ENCODE measurements around the gene EDAR.

EDAR gene

DNA sequence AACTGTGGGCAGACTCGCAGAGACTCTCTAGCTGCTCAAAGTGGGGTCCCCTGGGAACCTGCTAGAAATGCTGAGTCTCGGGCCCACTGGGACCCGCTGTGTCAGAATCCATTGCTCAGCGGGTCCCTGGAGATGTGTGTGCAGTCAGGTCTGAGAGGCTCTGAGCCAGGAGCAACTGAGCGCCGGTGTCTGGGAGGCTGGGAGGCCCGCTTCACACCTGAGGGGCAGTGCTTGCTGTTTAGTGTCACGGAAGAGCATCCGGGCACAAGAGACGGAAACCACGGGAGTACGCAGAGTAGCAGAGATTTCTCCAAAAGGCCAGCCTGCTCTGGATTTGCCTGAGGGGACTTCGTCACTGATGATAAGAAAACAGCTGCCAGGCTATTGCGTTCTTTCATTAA is 70.1 kb downstream of the EDAR start:
- no peak for DNase-seq (ENCODE audit: low spot score)
- ChIA-PET CTCF (no interaction called here), POLR2A (ENCODE audit: low non-redundant PET) (no interaction called here)
- TF ChIP-seq, protein P1, sequence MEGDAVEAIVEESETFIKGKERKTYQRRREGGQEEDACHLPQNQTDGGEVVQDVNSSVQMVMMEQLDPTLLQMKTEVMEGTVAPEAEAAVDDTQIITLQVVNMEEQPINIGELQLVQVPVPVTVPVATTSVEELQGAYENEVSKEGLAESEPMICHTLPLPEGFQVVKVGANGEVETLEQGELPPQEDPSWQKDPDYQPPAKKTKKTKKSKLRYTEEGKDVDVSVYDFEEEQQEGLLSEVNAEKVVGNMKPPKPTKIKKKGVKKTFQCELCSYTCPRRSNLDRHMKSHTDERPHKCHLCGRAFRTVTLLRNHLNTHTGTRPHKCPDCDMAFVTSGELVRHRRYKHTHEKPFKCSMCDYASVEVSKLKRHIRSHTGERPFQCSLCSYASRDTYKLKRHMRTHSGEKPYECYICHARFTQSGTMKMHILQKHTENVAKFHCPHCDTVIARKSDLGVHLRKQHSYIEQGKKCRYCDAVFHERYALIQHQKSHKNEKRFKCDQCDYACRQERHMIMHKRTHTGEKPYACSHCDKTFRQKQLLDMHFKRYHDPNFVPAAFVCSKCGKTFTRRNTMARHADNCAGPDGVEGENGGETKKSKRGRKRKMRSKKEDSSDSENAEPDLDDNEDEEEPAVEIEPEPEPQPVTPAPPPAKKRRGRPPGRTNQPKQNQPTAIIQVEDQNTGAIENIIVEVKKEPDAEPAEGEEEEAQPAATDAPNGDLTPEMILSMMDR (conservative IDR thresholded peaks at IDR 0.05; ENCODE audit: low read depth): no peak
- H3K27ac ChIP-seq: no peak overlapping the region

DNA sequence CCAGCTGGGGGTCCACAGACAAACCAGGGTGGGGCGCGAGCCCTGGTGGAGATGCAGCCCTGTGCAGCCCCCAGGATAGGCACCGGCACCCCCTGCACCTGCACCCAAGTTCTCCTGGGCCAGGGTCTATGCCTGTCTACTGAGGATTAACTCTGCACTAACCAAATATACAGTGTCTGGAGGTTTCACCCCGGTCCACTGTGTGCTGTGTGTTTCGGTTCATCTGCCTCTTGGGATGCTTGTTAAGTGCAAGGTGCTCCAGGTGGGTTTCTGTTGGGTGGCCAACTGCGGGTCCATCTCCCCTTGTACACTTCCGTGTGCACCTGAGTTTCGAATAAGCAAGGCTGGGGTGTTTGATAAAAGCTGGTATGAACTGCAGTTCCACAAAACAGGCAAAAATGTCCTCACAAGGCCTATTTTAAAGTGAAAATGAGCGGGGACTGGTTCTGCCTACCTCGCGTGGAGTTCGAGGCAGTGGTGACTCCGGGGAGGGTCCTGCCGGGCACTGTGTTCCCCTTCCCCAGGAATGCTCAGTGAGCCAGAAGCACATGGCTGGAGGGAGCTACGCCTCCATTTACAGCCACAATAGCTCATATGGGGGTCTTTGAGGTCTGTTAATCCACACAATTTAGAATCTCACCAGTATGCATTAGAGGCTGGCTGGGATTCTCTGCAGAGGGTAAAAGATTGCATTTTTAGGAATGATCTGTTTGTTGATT is 70.7 kb downstream of the EDAR start:
- TF ChIP-seq, protein P1 (conservative IDR thresholded peaks at IDR 0.05; ENCODE audit: low read depth): no peak
- POLR2A ChIA-PET (ENCODE audit: low non-redundant PET): no interaction called here
- H3K27ac ChIP-seq: no peak overlapping the region
- CTCF ChIA-PET: no interaction called here
- DNase-seq (ENCODE audit: low spot score): no peak

DNA sequence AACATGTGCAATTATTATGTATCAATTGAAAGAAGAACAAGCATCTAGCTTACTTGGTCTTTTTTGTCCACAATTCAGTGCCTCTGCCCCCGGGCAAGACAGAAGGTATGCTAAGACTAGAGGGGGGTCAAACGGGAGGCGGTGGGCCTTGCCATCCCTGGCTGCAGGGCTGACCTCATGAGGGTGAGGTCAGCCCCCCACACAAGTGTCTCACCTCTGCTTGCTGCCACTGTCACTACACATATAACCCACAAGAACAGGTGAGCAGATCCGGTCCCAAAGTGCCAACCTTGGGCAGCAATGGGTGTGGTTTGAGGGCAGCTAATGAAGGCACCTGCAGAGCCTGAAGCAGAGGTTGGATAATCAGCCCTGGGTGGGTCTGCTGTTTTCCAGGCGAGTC is 71.5 kb downstream of the EDAR start:
- H3K27ac ChIP-seq: no peak overlapping the region
- CTCF ChIA-PET: interaction anchor here (0.9 kb wide), 1 partner anchor 13 kb away, joined by 4 read pairs; no protein-coding TSS in a partner anchor
- TF ChIP-seq, protein P1 (conservative IDR thresholded peaks at IDR 0.05; ENCODE audit: low read depth): no peak
- DNase-seq (ENCODE audit: low spot score): no peak
- POLR2A ChIA-PET (ENCODE audit: low non-redundant PET): no interaction called here

DNA sequence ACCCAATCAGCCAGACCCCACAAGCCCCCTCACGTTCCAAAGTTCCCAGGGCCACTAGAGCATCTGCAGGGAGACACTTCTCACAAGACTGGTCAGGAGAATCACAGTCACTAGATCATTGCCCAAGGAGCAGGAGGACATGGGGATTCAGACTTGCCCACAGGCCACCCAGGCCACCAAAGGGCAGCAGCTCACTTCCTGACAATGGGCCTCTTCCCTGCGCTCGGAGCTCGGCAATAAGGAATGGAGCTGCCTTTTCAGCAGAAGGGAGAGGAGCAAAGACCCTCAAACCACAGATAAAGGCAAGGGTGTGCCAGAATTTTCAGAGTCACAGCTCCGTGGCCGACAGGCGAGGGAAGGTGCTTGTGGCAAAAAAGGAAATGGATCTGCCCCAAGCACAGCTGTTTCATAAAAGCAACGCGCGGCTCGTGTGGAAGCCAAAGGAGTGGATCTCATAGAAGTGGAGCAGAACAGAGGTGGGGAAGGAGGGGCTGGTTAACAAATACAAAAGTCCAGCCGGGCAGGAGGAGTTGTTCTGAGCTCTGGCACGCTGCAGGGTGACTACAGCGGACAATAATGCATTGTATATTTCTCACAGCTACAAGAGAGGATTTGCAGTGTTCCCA is 72.1 kb downstream of the EDAR start:
- no peak overlapping the region for H3K27ac ChIP-seq
- TF ChIP-seq, protein P1 (conservative IDR thresholded peaks at IDR 0.05; ENCODE audit: low read depth): no peak
- POLR2A ChIA-PET (ENCODE audit: low non-redundant PET): no interaction called here
- no peak for DNase-seq (ENCODE audit: low spot score)
- CTCF ChIA-PET: interaction anchor here (0.6 to 0.9 kb wide), 2 partner anchors 14 to 248 kb away, joined by 4 read pairs; no protein-coding TSS in a partner anchor

DNA sequence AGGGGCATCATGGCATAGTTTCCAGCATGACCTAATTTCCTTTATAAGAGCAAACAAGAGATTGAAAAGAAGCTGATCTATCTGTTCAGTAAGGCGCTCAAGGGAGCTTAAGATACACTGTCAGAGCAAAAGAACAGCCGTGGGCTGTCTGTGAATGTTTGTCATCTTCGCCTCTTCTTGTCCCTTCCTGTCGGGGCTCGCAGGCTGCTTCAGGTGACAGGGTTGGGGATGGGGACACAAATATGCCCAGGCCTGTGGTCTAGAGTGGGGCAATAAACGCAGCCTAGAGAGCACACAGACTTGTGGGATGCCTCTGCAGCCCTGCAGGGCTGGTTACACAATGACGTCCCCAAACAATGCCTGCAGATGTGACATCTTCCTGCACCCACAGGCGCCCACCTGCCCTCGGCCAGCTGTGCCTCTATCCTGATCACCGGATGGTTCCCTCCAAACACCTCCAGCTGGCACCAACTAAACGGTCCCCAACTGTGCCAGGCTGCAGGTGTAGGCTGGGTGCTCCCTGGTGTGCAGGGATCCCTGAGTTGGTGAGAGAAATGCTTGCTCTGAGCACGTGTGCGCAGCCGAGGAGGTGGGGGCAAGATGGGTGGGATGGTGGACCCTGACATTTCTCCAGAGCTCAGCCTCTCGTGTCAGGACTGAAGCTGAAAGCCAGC is 72.8 kb downstream of the EDAR start:
- CTCF ChIA-PET: interaction anchor here (0.6 to 0.7 kb wide), 2 partner anchors 18 to 248 kb away, joined by 3 to 4 read pairs; no protein-coding TSS in a partner anchor
- POLR2A ChIA-PET (ENCODE audit: low non-redundant PET): no interaction called here
- TF ChIP-seq, protein P1 (conservative IDR thresholded peaks at IDR 0.05; ENCODE audit: low read depth): no peak
- no peak overlapping the region for H3K27ac ChIP-seq
- no peak for DNase-seq (ENCODE audit: low spot score)

DNA sequence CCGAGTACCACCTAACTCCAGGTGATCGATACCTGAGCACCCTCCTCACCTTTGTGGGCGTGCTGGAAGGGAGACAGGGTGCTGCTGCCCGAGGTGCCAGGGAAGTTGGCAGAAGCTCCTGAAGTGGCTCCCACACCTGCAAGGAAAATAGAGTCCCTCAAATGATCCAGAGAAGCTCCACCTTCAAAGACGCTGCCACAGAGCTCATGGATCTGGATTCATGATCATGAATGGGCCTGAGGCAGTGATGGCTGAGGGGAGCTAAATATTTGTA is 76.5 kb downstream of the EDAR start:
- ChIA-PET CTCF (no interaction called here), POLR2A (ENCODE audit: low non-redundant PET) (no interaction called here)
- TF ChIP-seq, protein P1 (conservative IDR thresholded peaks at IDR 0.05; ENCODE audit: low read depth): no peak
- H3K27ac ChIP-seq: no peak overlapping the region
- DNase-seq (ENCODE audit: low spot score): no peak
